PC-3 (cell line): ENCODE data around the gene CBY3. TPM values are rescaled to one million over a fixed set of nuclear protein-coding genes. Genes with fewer than 3 reads are reported as not detected.
"Not testable (repeated sequence)": the region's sequence is repeated elsewhere in the genome, so short reads cannot be mapped to it uniquely, and the experiment has no call there.

Experiments
- ATAC-seq: fragments of 200-7000 bp; cut with Tn5 transposase; 2 replicates; pipeline ENCODE4 v1.9.1; 2020; ENCODE audit warnings: mild to moderate bottlenecking, moderate library complexity
- BruUV-seq: library from RNA; stranded (reverse); fragments of 400-500 nt; replicated peaks from 2 replicates; lab custom pipeline; 2021; lab: Mats Ljungman, UMichigan
- CTCF ChIA-PET: fragments of 300-600 bp; sonication (Branson Sonifier 250); formaldehyde crosslinking; loops from one replicate; lab custom pipeline; 2022; ENCODE audit warnings: antibody characterized with exemption; lab: Charles Lee
- POLR2A ChIA-PET: fragments of 300-600 bp; sonication (Branson Sonifier 250); formaldehyde crosslinking; loops from one replicate; lab custom pipeline; 2022; ENCODE audit warnings: antibody characterized with exemption; ENCODE audit not compliant: unreplicated experiment; lab: Charles Lee
- DNase-seq: peaks from one replicate; pipeline ENCODE4 v3.0.0-alpha.2; 2015
- H2AFZ ChIP-seq: fragments of 300-600 bp; sonication (generic); 2 replicates; pipeline ENCODE4 v1.6.0; 2016; ENCODE audit warnings: antibody characterized with exemption, low read length
- H3F3A ChIP-seq: fragments of 300-600 bp; sonication (generic); one replicate; pipeline ENCODE4 v1.6.0; 2017; ENCODE audit warnings: antibody characterized with exemption, low read length, control low read depth, mild to moderate bottlenecking; ENCODE audit not compliant: unreplicated experiment
- H3K27ac ChIP-seq: fragments of 300-600 bp; sonication (generic); 2 replicates; pipeline ENCODE4 v1.5.1; 2016; ENCODE audit warnings: mild to moderate bottlenecking, low read length
- H3K27me3 ChIP-seq: fragments of 300-600 bp; sonication (generic); 2 replicates; pipeline ENCODE4 v1.6.1; 2016; ENCODE audit warnings: low read length, mixed read lengths
- H3K36me3 ChIP-seq: fragments of 300-600 bp; sonication (generic); 2 replicates; pipeline ENCODE4 v1.6.1; 2016; ENCODE audit warnings: low read depth, mixed run types, low read length, mixed read lengths
- H3K4me1 ChIP-seq: fragments of 300-600 bp; sonication (generic); 2 replicates; pipeline ENCODE4 v1.5.1; 2016; ENCODE audit warnings: low read length; ENCODE audit not compliant: insufficient read depth
- H3K4me2 ChIP-seq: fragments of 300-600 bp; sonication (generic); 2 replicates; pipeline ENCODE4 v1.6.0; 2016; ENCODE audit warnings: low read length
- H3K4me3 ChIP-seq: fragments of 300-600 bp; sonication (generic); 2 replicates; pipeline ENCODE4 v1.5.1; 2016; ENCODE audit warnings: mild to moderate bottlenecking, low read length, mixed read lengths
- H3K79me2 ChIP-seq: fragments of 300-600 bp; sonication (generic); 2 replicates; pipeline ENCODE4 v1.6.1; 2017; ENCODE audit warnings: low read length, mixed read lengths
- H3K9ac ChIP-seq: fragments of 300-600 bp; sonication (generic); 2 replicates; pipeline ENCODE4 v1.6.0; 2016; ENCODE audit warnings: mild to moderate bottlenecking, low read length
- H3K9me2 ChIP-seq: fragments of 300-600 bp; sonication (generic); replicated peaks from 2 replicates; pipeline ENCODE4 v1.6.1; 2016; ENCODE audit warnings: mixed run types, low read length, mixed read lengths
- H3K9me3 ChIP-seq: fragments of 300-600 bp; sonication (generic); 2 replicates; pipeline ENCODE4 v1.6.1; 2016; ENCODE audit warnings: low read length, mixed read lengths
- H4K20me1 ChIP-seq: fragments of 300-600 bp; sonication (generic); 2 replicates; pipeline ENCODE4 v1.6.1; 2016; ENCODE audit warnings: low read length, mixed read lengths
- intact Hi-C: fragments of 100-400 bp; cut with micrococcal nuclease; formaldehyde crosslinking; loops from 2 replicates; pipeline ENCODE4 v1.9.0; 2023
- total RNA-seq: library from RNA; depleted of rRNA; stranded (reverse); fragments of >200 nt; gene quantifications from 2 replicates; pipeline ENCODE4 v1.2.3, GENCODE V29; 2014

The CBY3 gene
- total RNA-seq, 1 experiment from 2014 or later, result 1.4 TPM

- H3K9ac ChIP-seq, H3K27me3 ChIP-seq, H3K4me3 ChIP-seq, H3K27ac ChIP-seq, DNase-seq, H3K4me2 ChIP-seq, intact Hi-C loops, CTCF ChIA-PET, H3K36me3 ChIP-seq, H3K4me1 ChIP-seq, POLR2A ChIA-PET, H4K20me1 ChIP-seq, BruUV-seq, H3K9me3 ChIP-seq, H3F3A ChIP-seq, H3K79me2 ChIP-seq, H2AFZ ChIP-seq, H3K9me2 ChIP-seq: not testable (repeated sequence)
- ATAC-seq, result peak; percentile 91
Measured at GRCh38 chr5:179657302-179658178, 23.3 kb downstream of the CBY3 start.

GRCh38 chr5:179653135-179653534 is 27.7 kb downstream of the CBY3 start:
- POLR2A ChIA-PET, H3K27ac ChIP-seq, H3K4me1 ChIP-seq, H3K36me3 ChIP-seq, H2AFZ ChIP-seq, BruUV-seq, H3K9me3 ChIP-seq, H3K4me3 ChIP-seq, H3K9ac ChIP-seq, CTCF ChIA-PET, intact Hi-C loops, DNase-seq, ATAC-seq, H3K9me2 ChIP-seq, H4K20me1 ChIP-seq, H3K79me2 ChIP-seq, H3F3A ChIP-seq, H3K27me3 ChIP-seq, H3K4me2 ChIP-seq: not testable (repeated sequence)

GRCh38 chr5:179650245-179650644 is 30.6 kb downstream of the CBY3 start:
- DNase-seq, H3K4me3 ChIP-seq, H3K9ac ChIP-seq, H3F3A ChIP-seq, H3K9me3 ChIP-seq, H2AFZ ChIP-seq, H3K27me3 ChIP-seq, BruUV-seq, intact Hi-C loops, H3K4me1 ChIP-seq, H3K9me2 ChIP-seq, CTCF ChIA-PET, POLR2A ChIA-PET, H3K79me2 ChIP-seq, H3K4me2 ChIP-seq, ATAC-seq, H4K20me1 ChIP-seq, H3K27ac ChIP-seq, H3K36me3 ChIP-seq: not testable (repeated sequence)

GRCh38 chr5:179649166-179649703 is 31.6 kb downstream of the CBY3 start:
- H4K20me1 ChIP-seq, H3K27ac ChIP-seq, DNase-seq, POLR2A ChIA-PET, H3K4me1 ChIP-seq, H3K36me3 ChIP-seq, H3K9ac ChIP-seq, ATAC-seq, H3K79me2 ChIP-seq, intact Hi-C loops, H2AFZ ChIP-seq, H3K27me3 ChIP-seq, CTCF ChIA-PET, BruUV-seq, H3K9me3 ChIP-seq, H3F3A ChIP-seq, H3K9me2 ChIP-seq, H3K4me2 ChIP-seq, H3K4me3 ChIP-seq: not testable (repeated sequence)
